ENCODE measurements around the gene OR5K3.

GRCh38 chr3:98343647-98344507 is 46.6 kb upstream of the OR5K3 start:
- TF ChIP-seq POLR2AphosphoS5 (IDR thresholded peaks at IDR 0.05; ENCODE audit: low read depth, low read length) = no peak
- no peak for TF ChIP-seq POLR2A (IDR thresholded peaks at IDR 0.05; ENCODE audit: low read depth, low read length)
- no peak for TF ChIP-seq SPI1 (IDR thresholded peaks at IDR 0.05; ENCODE audit: low read depth, low read length)
- TF ChIP-seq TAF1 (IDR thresholded peaks at IDR 0.05; ENCODE audit: low read depth, low read length) = no peak
